Large intestine (tissue), 3 donors: ENCODE data around the gene AMN. TPM values are rescaled to one million over a fixed set of nuclear protein-coding genes. Genes with fewer than 3 reads are reported as not detected.

Experiments used
- DNase-seq, 2 donors: peaks; one replicate each; pipeline versions ENCODE4 v3.0.0 to v3.0.0-alpha.2; 2013
- H3K27ac ChIP-seq: one replicate; pipeline ENCODE4 v1.5.1; 2013; ENCODE audit warnings: low read length
- H3K27me3 ChIP-seq: 2 replicates; pipeline ENCODE4 v1.6.1; 2013; ENCODE audit warnings: low read length; ENCODE audit not compliant: control insufficient read depth, insufficient read depth
- H3K36me3 ChIP-seq: 2 replicates; pipeline ENCODE4 v1.6.1; 2013; ENCODE audit warnings: low read length; ENCODE audit not compliant: control insufficient read depth, insufficient read depth
- H3K4me1 ChIP-seq: one replicate; pipeline ENCODE4 v1.6.1; 2013; ENCODE audit warnings: low read length; ENCODE audit not compliant: control insufficient read depth, insufficient read depth
- H3K4me3 ChIP-seq: one replicate; pipeline ENCODE4 v1.5.1; 2013; ENCODE audit warnings: low read length
- H3K9me3 ChIP-seq: one replicate; pipeline ENCODE4 v1.6.1; 2013; ENCODE audit warnings: mild to moderate bottlenecking, low read depth, low read length, moderate library complexity; ENCODE audit not compliant: control insufficient read depth
- WGBS: methylation state at CpG from one replicate; pipeline ENCODE4 v1.1.5; 2013; ENCODE audit warnings: low lambda C conversion rate; ENCODE audit not compliant: insufficient coverage; 5-methylcytosine and 5-hydroxymethylcytosine counted together
- polyA plus RNA-seq: library from polyadenylated mRNA; unstranded; fragments of 120-200 nt; gene quantifications from one replicate; pipeline ENCODE4 v1.2.1, GENCODE V29; 2013

The AMN gene
- polyA plus RNA-seq, 1 donor, result 327 TPM

GRCh38 chr14:102897299-102898027, 25.0 kb upstream of the AMN start:
- WGBS, result no CpG with 5 or more reads among the region's 14 CpGs

GRCh38 chr14:102898298-102898697, 24.2 kb upstream of the AMN start:
- H3K4me1 ChIP-seq, result peaks cover 2% of the 10 kb centered on the region
- H3K9me3 ChIP-seq, result no peaks in the 10 kb centered on the region
- WGBS, result no CpG with 5 or more reads among the region's 6 CpGs
- peaks cover 61% of the 10 kb centered on the region for H3K36me3 ChIP-seq
- no peak for DNase-seq
- H3K27me3 ChIP-seq, result no peaks in the 10 kb centered on the region
- H3K4me3 ChIP-seq, result no peak overlapping the region
- H3K27ac ChIP-seq, result no peak overlapping the region

More at GRCh38 chr14:102897299-102898027, 25.0 kb upstream of the AMN start:
- Histone ChIP-seq H3K9me3 (no peaks in the 10 kb centered on the region), H3K4me1 (peaks cover 3% of the 10 kb centered on the region), H3K27ac (no peak overlapping the region), H3K27me3 (no peaks in the 10 kb centered on the region), H3K36me3 (peaks cover 56% of the 10 kb centered on the region), H3K4me3 (no peak overlapping the region)
- DNase-seq, result no peak

GRCh38 chr14:102898776-102899515, 23.5 kb upstream of the AMN start:
- Histone ChIP-seq H3K27ac (no peak overlapping the region), H3K4me1 (no peaks in the 10 kb centered on the region), H3K4me3 (no peak overlapping the region), H3K36me3 (peaks cover 68% of the 10 kb centered on the region), H3K27me3 (no peaks in the 10 kb centered on the region), H3K9me3 (no peaks in the 10 kb centered on the region)
- DNase-seq, result no peak
- WGBS, result 83% methylated on average over 2 of the region's 18 CpGs

GRCh38 chr14:102899516-102899900, 23.0 kb upstream of the AMN start:
- H3K4me1 ChIP-seq, result no peaks in the 10 kb centered on the region
- DNase-seq, result no peak
- no peaks in the 10 kb centered on the region for H3K9me3 ChIP-seq
- no peaks in the 10 kb centered on the region for H3K27me3 ChIP-seq
- H3K4me3 ChIP-seq, result no peak overlapping the region
- no peak overlapping the region for H3K27ac ChIP-seq
- WGBS, result 100% methylated on average over 2 of the region's 8 CpGs
- peaks cover 68% of the 10 kb centered on the region for H3K36me3 ChIP-seq

- Histone ChIP-seq H3K4me3 (no peak overlapping the region), H3K27ac (no peak overlapping the region)
- WGBS, result 100% methylated on average over 1 of the region's 39 CpGs
Measured at GRCh38 chr14:102900631-102901571, 21.6 kb upstream of the AMN start.

GRCh38 chr14:102901633-102902032, 20.8 kb upstream of the AMN start:
- DNase-seq, result no peak
- H3K4me1 ChIP-seq, result no peaks in the 10 kb centered on the region
- no peak overlapping the region for H3K27ac ChIP-seq
- H3K27me3 ChIP-seq, result no peaks in the 10 kb centered on the region
- 83% methylated on average over 1 of the region's 4 CpGs for WGBS
- peaks cover 60% of the 10 kb centered on the region for H3K36me3 ChIP-seq
- no peak overlapping the region for H3K4me3 ChIP-seq
- no peaks in the 10 kb centered on the region for H3K9me3 ChIP-seq

More at GRCh38 chr14:102900631-102901571, 21.6 kb upstream of the AMN start:
- no peaks in the 10 kb centered on the region for H3K27me3 ChIP-seq
- H3K9me3 ChIP-seq, result no peaks in the 10 kb centered on the region
- H3K4me1 ChIP-seq, result no peaks in the 10 kb centered on the region
- DNase-seq, result no peak
- peaks cover 61% of the 10 kb centered on the region for H3K36me3 ChIP-seq

GRCh38 chr14:102902086-102902485, 20.4 kb upstream of the AMN start:
- no peak overlapping the region for H3K27ac ChIP-seq

GRCh38 chr14:102902523-102903247, 19.8 kb upstream of the AMN start:
- Histone ChIP-seq H3K27ac (no peak overlapping the region), H3K4me3 (no peak overlapping the region), H3K27me3 (no peaks in the 10 kb centered on the region), H3K9me3 (peaks cover 3% of the 10 kb centered on the region), H3K36me3 (peaks cover 66% of the 10 kb centered on the region), H3K4me1 (no peaks in the 10 kb centered on the region)
- WGBS, result no CpG with 5 or more reads among the region's 12 CpGs
- no peak for DNase-seq

More at GRCh38 chr14:102902086-102902485, 20.4 kb upstream of the AMN start:
- H3K4me1 ChIP-seq, result no peaks in the 10 kb centered on the region
- peaks cover 2% of the 10 kb centered on the region for H3K9me3 ChIP-seq
- DNase-seq, result no peak
- peaks cover 65% of the 10 kb centered on the region for H3K36me3 ChIP-seq
- no peaks in the 10 kb centered on the region for H3K27me3 ChIP-seq
- no CpG with 5 or more reads among the region's 7 CpGs for WGBS
- no peak overlapping the region for H3K4me3 ChIP-seq

- no peak overlapping the region for H3K27ac ChIP-seq
- H3K4me3 ChIP-seq, result no peak overlapping the region
- H3K9me3 ChIP-seq, result peaks cover 5% of the 10 kb centered on the region
- peaks cover 69% of the 10 kb centered on the region for H3K36me3 ChIP-seq
- H3K27me3 ChIP-seq, result no peaks in the 10 kb centered on the region
- no peak for DNase-seq
- WGBS, result 91% methylated on average over 6 of the region's 29 CpGs
- H3K4me1 ChIP-seq, result no peaks in the 10 kb centered on the region
Measured at GRCh38 chr14:102903248-102903888, 19.1 kb upstream of the AMN start.
